Heart left ventricle (tissue), 13 donors: ENCODE measurements around the gene CEBPA.

Experiments used
- CTCF ChIP-seq, 12 donors: fragments of 200-600 bp; sonication (generic) in 4 of 12; IDR thresholded peaks; one replicate each; pipeline versions ENCODE4 v1.5.0 to v1.8.0; 2018 to 2022; ENCODE audit warnings: antibody characterized with exemption in 12 of 12, mild to moderate bottlenecking in 5 of 12
- POLR2A ChIP-seq, 2 donors: fragments of 450-650 bp; IDR thresholded peaks; one replicate each; pipeline ENCODE4 v1.6.1; 2017; ENCODE audit warnings: antibody characterized with exemption in 2 of 2, mild to moderate bottlenecking in 2 of 2, moderate library complexity in 2 of 2
- donor health status: ischemic (EF 13 %, LVEDD 7.1; RV severe dilation, severe dysfunction).
- donor health status: DM: no; HTN: yes; CAD: no.
- donor health status: DM: no; HTN: no; CAD: no.
- donor health status: ischemic (EF 25% LVEDD 6.9; RV normal size, moderate dysfunction).
- donor health status: ischemic (EF 25% LVEDD 5.7; RV mildly dilated, moderate dysfunction).
- donor health status: ischemic (EF 35%, LVEDD 5.7; RV mildly dilated, moderate dysfunction).
- donor health status: nonischemic (EF 11% LVEDD 7.7; RV severe dilation, severe dysfunction).
- donor health status: DM: yes; HTN: yes; CAD: no.
- donor health status: PGD.
- donor health status: ischemic (EF 29% LVEDD 5.4; RV normal size, mild dysfunction).
- donor health status: nonischemic (EF 23%, LVEDD 6.1; RV moderate dilation, normal function).

GRCh38 chr19:33290956-33291622 lies 11.2 kb downstream of the CEBPA start:
- TF ChIP-seq CTCF (IDR thresholded peaks at IDR 0.05) (no peak), POLR2A (IDR thresholded peaks at IDR 0.05) (no peak)
